ENCODE results near the gene RPL23. TPM values are rescaled to one million over a fixed set of nuclear protein-coding genes. Genes with fewer than 3 reads are reported as not detected.
A peak's percentile ranks its signal among the peaks of the same experiment; 100 is the strongest.

The RPL23 gene
- total and polyA plus RNA-seq, 9 of the 15 experiments (the other 6 are each of a cell fraction or from before 2014, with no cell fraction given), result 1,745 to 3,667 (median 3,096) TPM

GRCh38 chr17:38867179-38867967, 13.9 kb upstream of the RPL23 start (continued):
- TF ChIP-seq CUX1 (CRISPR knock-in tag; IDR thresholded peaks at IDR 0.05) (no peak; the same call in 1 of the 2 replicates), ZNF280A (IDR thresholded peaks at IDR 0.05; ENCODE audit: low read depth, partially characterized antibody) (no peak), IRF1 (CRISPR knock-in tag; IDR thresholded peaks at IDR 0.05; ENCODE audit: borderline replicate concordance) (no peak), C11orf30 (IDR thresholded peaks at IDR 0.05; ENCODE audit: low read depth) (peak; percentile 99), ZNF740 (CRISPR knock-in tag; IDR thresholded peaks at IDR 0.05) (no peak), ZNF740 (tag; IDR thresholded peaks at IDR 0.05) (peak in 1 of 2 experiments; percentile 89; a peak in 2 of 4 replicates), MAFF (IDR thresholded peaks at IDR 0.05; ENCODE audit: low read length) (peak; percentile 99), BRD9 (IDR thresholded peaks at IDR 0.05; ENCODE audit: low read depth, partially characterized antibody) (peak; percentile 95), NFE2 (IDR thresholded peaks at IDR 0.05; ENCODE audit: low read depth) (0 out of 2 replicates have a peak, but pooled peaks have one; percentile 24)
